Mucosa of descending colon (tissue), 3 donors: Measurements from ENCODE around the gene RASD1. TPM values are rescaled to one million over a fixed set of nuclear protein-coding genes. Genes with fewer than 3 reads are reported as not detected.
A peak's percentile ranks its signal among the peaks of the same experiment; 100 is the strongest.

Experiments
- ATAC-seq: fragments of 200-7000 bp; cut with Tn5 transposase; one replicate; pipeline ENCODE4 v1.9.1; 2020; ENCODE audit warnings: mild to moderate bottlenecking, moderate library complexity
- DNase-seq, 3 donors: peaks; one replicate each; pipeline ENCODE4 v3.0.0-alpha.2; 2020
- H3K36me3 ChIP-seq: fragments of 200-600 bp; one replicate; pipeline ENCODE4 v1.8.0; 2021; ENCODE audit warnings: low read depth, mild to moderate bottlenecking
- H3K4me1 ChIP-seq: fragments of 200-600 bp; one replicate; pipeline ENCODE4 v1.8.0; 2021; ENCODE audit warnings: low read depth, mild to moderate bottlenecking
- H3K4me3 ChIP-seq: fragments of 200-600 bp; one replicate; pipeline ENCODE4 v1.8.0; 2021; ENCODE audit warnings: mild to moderate bottlenecking
- H3K9me3 ChIP-seq: fragments of 200-600 bp; one replicate; pipeline ENCODE4 v1.8.0; 2021; ENCODE audit warnings: mild to moderate bottlenecking
- intact Hi-C, 2 donors: fragments of 100-400 bp; cut with DNase I in 1 of 2; cut with micrococcal nuclease in 1 of 2; formaldehyde crosslinking; loops; one replicate each; pipeline versions ENCODE4 v1.11.0 to v1.11.1; 2022; cut with DNase I, micrococcal nuclease
- total RNA-seq, 3 donors: library from RNA; stranded (reverse); fragmentation: NEBNext Ultra II Directional in 2 of 3; extraction: Animal tissue kit (Norgen Biotek cat#: 25700) in 2 of 3; gene quantifications; one replicate each; pipeline versions ENCODE4 v1.2.1 to v1.2.4, GENCODE V29; 2021 to 2023
- TF ChIP-seq, protein P1 (sequence below): fragments of 200-600 bp; IDR thresholded peaks from one replicate; pipeline ENCODE4 v1.8.0; 2022; ENCODE audit warnings: antibody characterized with exemption, mild to moderate bottlenecking
- donor health status: DM: no; HTN: no; CAD: no; lungs with moderate emphysema.
- donor health status: DM: no; HTN: no; CAD: no.
- donor health status: DM: no; HTN: yes; CAD: no.

RASD1 gene
- total RNA-seq, 3 donors from 2014 or later, result 10.8 to 27.8 (median 19.2) TPM

DNA sequence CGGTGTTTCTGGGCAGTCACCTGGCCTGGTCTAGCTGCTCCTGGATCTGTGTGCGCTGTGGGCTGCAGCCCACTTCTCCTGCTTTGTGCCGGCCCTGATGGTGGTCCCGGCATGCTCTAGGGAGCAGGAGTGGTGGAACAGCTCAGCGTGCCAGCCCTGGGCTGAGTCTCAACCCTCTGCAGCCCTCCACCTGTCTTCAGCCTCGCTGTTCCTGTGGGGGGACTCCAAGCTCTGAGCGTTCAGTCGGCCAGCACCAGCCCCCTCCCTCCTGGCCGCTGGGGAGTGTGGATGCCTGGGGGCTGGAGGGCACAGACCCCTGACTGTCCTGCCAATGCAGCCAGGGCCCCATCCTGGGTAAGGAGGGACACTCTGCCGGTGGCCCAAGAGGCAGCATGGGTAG, 23.7 kb upstream of the RASD1 start:
- DNase-seq, result no peak
- Histone ChIP-seq H3K9me3 (no peaks in the 10 kb centered on the region), H3K4me3 (no peak overlapping the region), H3K4me1 (no peaks in the 10 kb centered on the region), H3K36me3 (no peaks in the 10 kb centered on the region)
- intact Hi-C loops, result no loop called here
- no peak for ATAC-seq
- TF ChIP-seq, protein P1, sequence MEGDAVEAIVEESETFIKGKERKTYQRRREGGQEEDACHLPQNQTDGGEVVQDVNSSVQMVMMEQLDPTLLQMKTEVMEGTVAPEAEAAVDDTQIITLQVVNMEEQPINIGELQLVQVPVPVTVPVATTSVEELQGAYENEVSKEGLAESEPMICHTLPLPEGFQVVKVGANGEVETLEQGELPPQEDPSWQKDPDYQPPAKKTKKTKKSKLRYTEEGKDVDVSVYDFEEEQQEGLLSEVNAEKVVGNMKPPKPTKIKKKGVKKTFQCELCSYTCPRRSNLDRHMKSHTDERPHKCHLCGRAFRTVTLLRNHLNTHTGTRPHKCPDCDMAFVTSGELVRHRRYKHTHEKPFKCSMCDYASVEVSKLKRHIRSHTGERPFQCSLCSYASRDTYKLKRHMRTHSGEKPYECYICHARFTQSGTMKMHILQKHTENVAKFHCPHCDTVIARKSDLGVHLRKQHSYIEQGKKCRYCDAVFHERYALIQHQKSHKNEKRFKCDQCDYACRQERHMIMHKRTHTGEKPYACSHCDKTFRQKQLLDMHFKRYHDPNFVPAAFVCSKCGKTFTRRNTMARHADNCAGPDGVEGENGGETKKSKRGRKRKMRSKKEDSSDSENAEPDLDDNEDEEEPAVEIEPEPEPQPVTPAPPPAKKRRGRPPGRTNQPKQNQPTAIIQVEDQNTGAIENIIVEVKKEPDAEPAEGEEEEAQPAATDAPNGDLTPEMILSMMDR, result no peak

DNA sequence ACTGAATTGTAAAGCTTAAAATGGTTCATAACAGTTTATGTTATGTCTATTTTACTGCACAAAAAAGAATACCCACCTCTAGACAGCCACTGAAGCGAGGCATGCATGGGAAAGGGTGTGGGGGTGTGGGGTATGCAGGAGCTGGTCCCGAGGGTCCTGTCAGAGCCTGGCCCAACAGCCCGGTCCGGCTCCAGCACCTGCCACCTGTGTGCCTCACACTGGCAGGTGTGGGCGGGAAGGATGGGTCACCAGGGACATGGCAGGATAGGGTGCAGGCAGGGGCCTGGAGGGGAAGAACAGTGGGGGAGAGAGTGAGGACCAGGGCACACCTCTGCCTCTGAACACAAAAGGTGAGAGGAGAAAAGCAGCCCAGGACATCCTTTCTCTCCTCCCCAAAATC, 22.8 kb upstream of the RASD1 start:
- no peaks in the 10 kb centered on the region for H3K36me3 ChIP-seq
- H3K9me3 ChIP-seq, result no peaks in the 10 kb centered on the region
- H3K4me1 ChIP-seq, result no peaks in the 10 kb centered on the region
- ATAC-seq, result no peak
- TF ChIP-seq, protein P1, result no peak
- intact Hi-C loops, result no loop called here
- peak in 1 of 3 donors; percentile 21 for DNase-seq
- no peak overlapping the region for H3K4me3 ChIP-seq

DNA sequence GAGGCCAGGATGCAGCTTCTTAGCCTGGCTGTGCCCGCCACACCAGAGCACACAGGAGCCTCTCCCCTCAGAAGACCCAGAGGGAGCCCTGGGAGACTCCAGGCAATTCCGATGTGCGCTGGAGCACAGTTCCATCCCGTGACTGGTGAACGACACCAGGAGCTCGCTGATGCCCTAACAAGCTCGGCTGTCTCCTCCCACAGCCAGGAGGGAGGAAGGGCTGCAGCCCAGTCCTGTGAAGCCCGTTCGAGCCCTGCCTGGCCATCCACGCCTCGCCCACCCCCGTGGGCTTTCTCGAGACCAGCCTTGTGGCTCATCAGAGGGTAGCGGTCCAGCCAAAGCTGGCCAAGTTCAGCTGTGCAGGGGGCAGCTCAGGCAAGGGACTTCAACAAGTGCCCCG, 21.8 kb upstream of the RASD1 start:
- ATAC-seq (no peak), DNase-seq (peak in 1 of 3 donors; percentile 43)
- no peaks in the 10 kb centered on the region for H3K36me3 ChIP-seq
- no peak overlapping the region for H3K4me3 ChIP-seq
- no peaks in the 10 kb centered on the region for H3K9me3 ChIP-seq
- intact Hi-C loops, result no loop called here
- TF ChIP-seq, protein P1, result no peak
- H3K4me1 ChIP-seq, result no peaks in the 10 kb centered on the region

DNA sequence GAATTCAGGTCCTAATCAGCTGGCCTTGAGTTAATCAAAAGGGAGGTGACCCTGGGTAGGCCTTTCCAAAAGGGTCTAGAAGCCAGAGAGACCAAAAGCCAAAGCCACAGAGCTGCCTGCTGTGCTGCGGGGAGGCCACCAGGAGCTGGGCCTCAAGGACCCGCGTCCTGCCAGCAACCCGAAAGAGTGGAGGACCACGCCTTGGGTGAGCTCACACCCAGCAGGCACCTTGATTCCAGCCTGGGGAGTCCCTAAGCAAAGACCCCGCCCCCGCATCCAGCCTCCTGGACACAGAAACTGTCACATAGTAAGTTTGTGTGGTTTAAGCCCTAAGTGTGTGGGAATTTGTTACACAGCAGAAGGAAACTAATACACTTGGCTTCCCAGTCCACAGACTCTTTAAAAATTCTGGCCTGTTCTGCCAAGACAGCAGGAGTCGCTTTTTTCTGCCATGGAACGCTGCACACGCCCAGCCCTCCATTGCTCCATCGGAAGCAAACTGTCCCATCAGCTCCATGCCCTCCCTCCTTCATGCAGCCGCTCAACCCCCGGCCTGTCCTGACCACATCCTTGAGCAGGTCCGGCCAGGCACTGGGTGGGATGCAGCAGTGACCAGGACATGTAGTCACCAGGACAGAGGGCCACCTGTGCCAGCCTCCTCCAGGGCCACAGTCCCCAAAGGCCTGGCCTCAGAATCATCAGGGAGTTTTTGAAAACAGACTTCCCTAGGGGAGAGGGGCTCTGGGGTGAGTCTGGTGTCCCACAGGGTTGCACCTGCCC, 20.9 kb upstream of the RASD1 start:
- Histone ChIP-seq H3K4me1 (no peaks in the 10 kb centered on the region), H3K4me3 (no peak overlapping the region), H3K36me3 (no peaks in the 10 kb centered on the region), H3K9me3 (no peaks in the 10 kb centered on the region)
- TF ChIP-seq, protein P1, result no peak
- ATAC-seq, result peak; percentile 33
- DNase-seq, result peak in 1 of 3 donors; percentile 44
- intact Hi-C loops, result no loop called here

DNA sequence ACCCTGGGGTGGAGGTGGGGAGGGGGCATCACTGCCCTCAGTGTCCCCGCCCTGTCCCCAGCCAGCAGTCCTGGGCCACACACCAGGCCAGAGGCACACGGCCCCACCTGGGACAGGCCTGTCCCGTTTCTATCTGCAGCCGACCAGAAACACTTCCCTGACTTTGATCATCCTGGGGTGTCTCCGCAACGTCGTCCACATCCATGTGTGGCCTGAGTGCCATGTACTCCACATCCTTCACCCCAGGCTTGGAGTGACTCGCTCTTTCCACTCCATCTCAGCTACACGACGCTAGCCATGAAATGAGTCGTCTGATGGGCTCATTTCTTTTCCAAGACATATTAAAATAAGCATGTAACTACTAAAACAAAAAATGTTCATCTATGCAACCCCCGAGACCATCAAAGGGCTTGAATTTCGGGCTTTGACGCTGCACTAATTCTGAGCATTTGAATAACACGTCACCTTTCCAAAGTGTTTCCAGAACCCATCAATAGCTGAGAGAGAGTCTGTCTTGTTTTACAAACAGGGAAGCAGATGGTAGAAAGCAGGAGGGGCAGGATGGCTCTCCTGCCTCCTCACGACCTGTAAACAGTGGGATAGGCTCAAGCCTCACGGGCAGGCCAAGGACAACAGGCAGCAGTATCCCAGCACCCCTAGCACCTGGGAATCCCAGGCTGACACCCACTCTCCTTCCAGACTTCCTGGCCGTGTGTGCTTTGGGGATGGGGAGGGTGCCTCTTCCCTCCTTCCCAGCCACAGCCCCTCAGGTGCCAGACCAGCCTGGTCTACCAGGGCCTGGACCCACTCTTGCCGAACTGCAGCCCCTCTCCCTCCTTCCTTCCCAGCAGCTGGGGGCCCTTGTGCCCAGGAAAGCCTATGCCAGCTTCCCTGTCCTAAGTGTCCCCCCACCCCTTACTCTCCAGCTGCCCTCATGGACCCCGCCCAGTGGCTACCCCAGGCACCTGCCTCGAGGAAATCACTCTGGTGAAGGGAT, 20.0 kb upstream of the RASD1 start:
- intact Hi-C loops, result no loop called here
- peak in 1 of 3 donors; percentile 38 for DNase-seq
- TF ChIP-seq, protein P1, result no peak
- H3K4me1 ChIP-seq, result no peaks in the 10 kb centered on the region
- H3K4me3 ChIP-seq, result no peak overlapping the region
- ATAC-seq, result peak; percentile 23
- H3K36me3 ChIP-seq, result no peaks in the 10 kb centered on the region
- no peaks in the 10 kb centered on the region for H3K9me3 ChIP-seq
